A204.1 (cell line): Measurements from ENCODE around the gene PSTPIP1.

Experiments
- FAIRE-seq: peaks from 2 replicates; lab custom pipeline; 2012; peaks lifted over from hg19 to GRCh38; lab: Jason Lieb, UNC

Gene PSTPIP1

DNA sequence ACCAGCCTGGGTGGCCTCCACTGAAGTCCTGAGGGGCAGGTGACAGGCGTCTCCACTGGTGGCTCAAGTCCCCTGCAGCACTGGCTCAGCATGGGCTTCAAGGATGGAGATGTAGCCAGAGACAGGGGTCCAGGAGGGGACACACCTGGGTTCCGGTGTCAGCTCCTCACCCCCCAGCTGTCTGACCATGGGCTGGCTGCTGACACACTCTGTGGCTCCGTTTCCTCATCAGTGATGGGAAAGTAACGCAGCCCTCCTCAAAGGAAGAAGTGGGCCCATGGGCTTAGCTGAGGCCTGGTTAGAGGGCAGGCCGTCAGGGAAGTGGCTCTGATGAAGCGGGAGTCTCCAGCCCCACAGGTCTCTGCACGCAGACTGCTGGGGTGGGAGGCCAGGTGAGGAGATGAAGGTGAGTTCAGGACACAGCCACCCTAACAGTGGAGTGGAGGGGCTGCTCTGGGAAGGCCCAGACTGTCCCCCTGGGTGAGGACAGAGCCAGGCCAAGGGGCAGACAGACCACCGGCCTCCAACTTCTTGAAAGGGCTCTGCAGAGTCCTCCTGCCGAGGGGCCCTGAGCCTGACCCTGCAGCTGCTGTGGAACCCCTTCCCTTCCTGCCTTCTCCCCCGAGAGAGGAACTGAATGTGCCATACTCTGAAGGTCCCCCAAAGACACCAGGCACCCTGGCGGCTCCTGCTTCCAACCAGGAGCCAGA lies 24.0 kb downstream of the PSTPIP1 start:
- no peak for FAIRE-seq

DNA sequence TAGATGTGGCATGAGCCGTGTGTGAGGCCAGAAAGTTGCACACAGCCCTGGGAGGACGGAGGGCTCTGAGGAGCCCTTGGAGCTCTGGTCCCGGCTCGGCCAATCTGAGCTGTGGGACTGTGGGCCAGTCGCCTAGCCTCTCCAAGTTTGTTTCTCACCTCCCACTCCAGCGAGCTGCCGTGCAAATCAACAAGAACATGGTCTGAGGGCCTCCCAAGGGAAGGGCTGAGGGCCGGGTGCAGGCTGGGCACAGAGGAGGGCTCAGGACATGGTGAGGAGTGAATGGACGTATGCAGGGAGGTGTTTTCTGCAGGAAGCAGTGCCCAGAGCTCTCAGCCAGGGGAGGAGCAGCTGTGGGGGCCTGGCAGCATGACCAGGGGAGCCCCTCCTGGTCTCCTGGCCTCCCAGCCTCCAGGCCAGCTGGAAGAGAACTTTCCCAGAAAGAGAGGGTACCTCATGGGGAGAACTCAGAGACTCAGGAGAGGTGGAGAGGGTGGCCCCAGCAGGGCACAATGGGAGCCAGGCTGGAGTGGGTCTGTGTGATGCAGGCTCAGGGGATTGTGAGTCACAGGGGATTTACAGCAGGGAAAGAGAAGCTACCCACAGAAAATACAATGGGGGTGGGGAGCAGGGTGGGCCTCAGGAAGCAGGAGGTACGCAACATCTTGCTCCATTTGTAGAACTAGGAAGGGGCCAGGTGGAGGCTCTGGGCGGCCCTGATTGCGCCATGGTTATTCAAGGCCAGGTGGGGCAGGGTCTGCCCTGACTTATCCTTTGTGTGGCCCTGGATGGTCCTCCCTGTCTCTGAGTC lies 24.8 kb downstream of the PSTPIP1 start:
- no peak for FAIRE-seq

DNA sequence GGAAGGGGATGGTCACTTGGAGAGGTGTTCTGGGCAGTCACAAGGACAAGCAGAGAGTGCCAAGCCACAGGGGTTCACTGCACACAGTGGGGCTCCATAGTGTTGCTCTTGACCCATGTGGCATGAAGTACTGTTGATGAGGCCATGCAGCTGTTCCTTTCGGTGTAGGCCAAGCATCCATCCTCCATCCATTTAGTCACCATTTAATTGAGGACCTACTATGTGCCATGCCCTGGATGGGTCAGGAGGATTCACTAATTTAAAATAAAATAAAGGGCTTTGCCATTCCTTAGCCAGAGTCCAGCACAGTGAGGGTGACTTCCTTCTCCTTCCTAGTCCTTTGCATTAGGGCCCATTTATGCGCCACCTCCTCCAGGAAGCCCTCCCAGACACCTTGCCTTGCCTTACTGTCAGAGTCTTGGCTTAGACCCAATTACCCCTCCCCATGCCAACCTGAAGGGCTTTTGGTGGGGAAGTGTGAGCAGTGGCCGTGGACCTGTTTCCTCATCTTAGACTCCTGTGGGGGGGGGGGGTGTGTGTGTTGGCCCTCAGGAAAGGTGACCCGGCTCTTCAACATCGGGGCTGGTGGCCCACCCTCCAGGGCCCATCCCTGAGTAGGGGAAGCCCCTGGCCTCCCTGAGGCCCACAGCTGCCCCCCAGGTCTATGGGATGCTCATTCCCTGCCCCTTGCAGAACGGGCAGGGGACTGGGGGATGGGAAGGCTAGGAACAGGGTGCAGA lies 25.6 kb downstream of the PSTPIP1 start:
- FAIRE-seq: no peak

- FAIRE-seq: no peak
Measured at GRCh38 chr15:77021088-77021481, 26.2 kb downstream of the PSTPIP1 start.

DNA sequence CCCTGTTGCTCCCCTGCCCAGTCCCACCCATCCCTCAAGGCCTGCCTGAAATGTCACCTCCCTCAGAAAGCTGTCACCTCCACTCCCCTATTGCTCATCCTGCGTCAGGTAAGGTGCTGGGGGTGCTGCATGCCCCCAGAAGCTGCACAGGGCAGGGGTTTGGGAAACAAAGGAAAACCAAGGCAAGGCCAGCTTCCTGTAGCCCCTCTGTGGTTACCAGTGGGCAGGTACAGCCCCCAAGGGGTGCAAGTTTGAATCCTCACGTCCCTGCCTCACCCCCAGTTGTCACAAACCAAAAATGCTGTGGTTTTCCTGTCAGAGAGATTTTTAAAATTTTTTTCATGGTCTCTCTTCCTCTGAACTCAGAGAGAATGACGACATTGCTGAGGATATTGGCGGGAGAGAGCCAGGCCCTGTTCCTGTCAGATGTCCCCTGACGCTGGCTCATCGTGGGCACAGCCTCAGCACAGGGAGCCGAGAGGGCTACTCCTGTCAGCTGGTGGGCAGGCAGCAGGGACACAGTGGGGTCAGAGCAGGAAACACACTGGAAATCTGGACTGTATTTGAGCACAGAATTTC lies 27.0 kb downstream of the PSTPIP1 start:
- FAIRE-seq: no peak

DNA sequence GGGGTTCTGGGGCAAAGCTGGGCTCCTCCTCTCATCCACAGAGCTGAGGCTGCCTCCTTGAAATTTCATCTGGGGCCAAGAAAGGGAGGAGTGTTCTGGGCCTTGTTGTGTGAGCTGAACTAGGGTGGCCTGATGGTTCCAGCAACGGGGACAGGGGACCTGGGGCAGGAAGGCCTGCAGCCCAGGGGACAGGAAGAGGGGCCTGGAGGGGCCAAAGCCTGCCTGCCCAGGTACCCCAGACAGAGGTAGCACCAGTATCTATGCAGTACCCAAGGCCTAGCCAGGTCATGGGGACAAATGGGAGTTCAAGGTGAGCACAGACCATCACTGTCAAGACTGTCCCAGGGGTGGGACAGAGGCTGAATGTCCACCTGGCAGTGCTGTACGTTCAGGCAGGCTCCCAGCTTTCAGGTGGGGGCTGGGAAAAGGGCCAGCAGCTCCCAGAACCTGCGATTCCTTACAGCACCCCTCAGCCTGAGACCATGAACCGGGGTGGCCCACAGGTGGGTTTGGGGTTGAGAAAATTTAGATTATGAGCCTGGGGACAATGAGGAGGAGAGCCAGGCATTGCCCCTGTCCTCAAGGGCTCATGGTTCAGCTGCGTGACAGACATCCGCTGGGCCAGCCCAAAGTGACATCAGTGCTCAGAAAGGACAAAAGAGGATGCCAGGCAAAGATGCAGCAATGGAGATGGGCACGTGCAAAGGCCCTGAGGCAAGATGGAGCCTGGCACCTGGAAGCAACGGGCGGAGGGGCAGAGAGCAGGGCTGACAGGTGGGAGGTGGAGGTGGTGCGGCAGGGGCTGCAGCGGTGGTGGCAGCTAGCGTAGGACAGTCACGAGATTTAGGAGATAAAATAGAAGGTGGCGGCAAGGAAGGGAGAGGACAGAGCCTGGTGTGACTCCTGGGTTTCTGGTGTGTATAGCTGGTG lies 28.0 kb downstream of the PSTPIP1 start:
- FAIRE-seq: no peak

- FAIRE-seq: no peak
Measured at GRCh38 chr15:77023576-77024272, 28.8 kb downstream of the PSTPIP1 start.

DNA sequence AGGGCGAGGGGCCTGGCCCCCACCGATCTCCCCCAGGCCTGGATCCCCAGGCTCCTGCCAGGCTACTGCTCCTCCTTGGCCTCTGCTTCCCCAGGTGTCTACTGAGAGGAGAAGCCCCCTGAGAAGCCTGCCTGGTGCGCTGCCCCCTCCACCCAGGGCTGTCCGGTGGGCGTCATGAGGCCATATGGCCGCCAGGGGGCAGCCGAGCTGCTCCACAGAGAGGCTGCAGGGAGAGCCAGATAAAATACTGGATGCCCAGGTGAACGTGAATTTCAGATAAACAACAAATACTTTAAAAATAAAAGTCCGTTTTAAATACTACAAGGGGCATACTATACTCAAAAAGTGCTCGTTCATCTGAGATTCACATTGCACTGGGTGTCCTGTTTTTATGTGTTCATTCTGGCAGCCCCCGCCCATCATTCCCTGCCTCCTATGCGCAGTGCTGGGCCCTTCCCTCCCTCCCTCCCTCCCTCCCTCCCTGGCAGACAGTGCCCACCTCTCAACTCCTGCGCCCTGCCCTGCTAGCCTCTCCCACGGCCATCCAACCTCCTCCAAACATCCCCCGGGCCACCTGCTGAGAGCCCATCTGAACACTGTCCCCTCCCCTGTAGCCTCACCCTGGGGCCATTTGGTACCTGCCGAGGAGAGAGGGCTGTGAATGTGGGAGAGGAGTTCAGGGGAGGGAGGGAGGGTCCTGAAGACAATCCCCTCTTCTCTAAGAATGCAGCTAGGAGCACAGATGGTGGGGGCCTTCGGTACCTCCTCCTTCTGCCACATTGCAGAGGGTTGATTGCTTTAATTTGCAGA lies 29.6 kb downstream of the PSTPIP1 start:
- FAIRE-seq: no peak

DNA sequence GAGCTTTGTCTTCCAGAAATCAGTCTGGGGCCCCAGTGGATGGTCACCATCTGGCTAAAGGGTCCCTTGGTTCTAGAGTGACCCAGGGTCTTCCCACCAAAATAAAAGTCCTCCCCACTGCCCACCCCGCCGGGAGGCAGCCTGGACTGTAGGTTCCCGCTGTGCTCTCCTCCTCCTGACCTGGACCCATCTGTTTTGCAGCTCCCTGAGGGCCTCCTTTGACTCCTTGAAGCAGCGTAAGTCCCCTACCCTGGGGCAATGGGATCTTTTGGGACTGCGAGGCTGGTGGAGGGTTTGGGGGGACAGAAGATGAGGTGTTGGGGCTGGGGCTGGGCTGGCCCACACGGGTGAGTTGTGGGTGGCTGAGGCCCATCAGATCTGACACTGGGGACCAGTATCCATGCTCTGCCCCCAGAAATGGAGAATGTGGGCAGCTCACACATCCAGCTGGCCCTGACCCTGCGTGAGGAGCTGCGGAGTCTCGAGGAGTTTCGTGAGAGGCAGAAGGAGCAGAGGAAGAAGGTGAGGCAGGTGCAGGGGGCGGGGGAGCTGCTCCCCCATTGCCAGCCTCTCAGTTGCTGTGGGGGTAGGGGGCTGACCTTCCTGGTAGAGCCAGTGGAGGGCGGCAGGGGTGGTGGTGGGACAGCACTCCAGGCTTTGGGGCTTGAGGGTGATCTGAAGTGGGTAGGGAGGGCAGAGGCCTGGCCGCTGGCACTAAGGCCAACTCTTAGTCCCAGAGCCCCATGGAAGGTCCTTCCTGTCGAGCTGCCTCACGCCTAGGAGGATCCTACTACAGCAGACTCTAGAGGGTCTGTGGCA lies 30.4 kb downstream of the PSTPIP1 start:
- no peak for FAIRE-seq

GRCh38 chr15:77025941-77026411 lies 31.1 kb downstream of the PSTPIP1 start:
- no peak for FAIRE-seq

DNA sequence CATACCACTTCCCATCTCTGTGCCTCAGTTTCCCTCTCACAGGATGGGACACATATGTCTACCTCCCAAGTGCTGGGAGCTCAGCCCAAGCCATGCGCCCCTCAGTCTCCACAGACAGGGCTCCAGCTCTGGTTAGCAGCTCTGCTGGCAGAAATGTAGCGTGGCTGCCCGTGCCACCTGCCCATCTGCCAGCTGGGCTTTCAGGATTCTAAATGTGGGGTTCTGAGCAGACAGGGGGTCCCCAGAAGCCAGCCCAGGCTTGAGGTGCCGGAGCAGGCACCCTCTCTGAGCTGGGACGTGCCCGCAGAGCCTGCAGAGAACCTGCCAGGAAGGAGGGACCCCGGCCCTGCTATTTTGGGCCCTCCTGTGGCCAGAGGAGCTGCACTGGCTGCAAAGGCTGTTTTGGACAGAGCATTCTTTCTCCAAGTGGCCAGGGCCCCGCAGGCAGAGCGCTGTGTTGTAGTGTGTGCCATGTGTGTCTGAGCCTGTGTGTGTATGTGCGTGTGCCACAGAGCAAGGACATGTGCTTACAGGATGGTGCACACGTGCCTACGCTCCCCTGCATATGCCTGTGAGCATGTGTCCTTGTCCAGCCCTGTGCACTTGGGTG lies 31.7 kb downstream of the PSTPIP1 start:
- no peak for FAIRE-seq

GRCh38 chr15:77027111-77027696 lies 32.3 kb downstream of the PSTPIP1 start:
- no peak for FAIRE-seq

- FAIRE-seq: no peak
Measured at GRCh38 chr15:77027697-77028450, 32.9 kb downstream of the PSTPIP1 start.

DNA sequence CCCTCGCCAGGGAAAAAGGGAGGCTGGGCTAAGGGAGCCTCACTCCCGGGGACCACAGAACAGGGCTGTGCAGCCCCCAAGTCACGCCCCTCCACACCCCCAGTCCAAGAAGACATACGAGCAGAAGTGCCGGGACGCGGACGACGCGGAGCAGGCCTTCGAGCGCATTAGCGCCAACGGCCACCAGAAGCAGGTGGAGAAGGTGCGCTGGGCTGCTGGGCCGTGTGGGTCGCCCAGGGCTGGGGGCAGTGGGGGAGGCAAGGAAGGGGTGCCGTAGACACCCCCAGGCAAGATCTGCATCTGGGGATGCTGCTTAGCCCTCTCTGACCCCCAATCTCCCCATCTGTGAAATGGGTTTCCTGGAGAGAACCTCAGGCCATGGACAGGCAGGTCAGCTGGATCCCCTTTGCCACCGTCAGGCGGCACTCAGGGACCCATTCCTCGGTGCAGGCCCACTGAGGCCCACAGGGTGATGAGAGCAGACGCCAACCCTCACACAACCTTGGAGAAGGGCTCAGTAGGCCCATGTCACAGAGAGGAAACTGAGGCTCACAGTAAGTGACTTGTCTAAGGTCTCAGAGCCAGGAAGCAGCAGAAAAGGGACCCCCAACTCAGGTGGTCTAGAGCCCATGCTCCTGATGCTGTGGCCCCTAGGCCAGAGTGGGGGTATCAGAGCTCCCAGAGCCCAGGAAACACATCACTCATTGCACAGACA lies 33.7 kb downstream of the PSTPIP1 start:
- FAIRE-seq: no peak

DNA sequence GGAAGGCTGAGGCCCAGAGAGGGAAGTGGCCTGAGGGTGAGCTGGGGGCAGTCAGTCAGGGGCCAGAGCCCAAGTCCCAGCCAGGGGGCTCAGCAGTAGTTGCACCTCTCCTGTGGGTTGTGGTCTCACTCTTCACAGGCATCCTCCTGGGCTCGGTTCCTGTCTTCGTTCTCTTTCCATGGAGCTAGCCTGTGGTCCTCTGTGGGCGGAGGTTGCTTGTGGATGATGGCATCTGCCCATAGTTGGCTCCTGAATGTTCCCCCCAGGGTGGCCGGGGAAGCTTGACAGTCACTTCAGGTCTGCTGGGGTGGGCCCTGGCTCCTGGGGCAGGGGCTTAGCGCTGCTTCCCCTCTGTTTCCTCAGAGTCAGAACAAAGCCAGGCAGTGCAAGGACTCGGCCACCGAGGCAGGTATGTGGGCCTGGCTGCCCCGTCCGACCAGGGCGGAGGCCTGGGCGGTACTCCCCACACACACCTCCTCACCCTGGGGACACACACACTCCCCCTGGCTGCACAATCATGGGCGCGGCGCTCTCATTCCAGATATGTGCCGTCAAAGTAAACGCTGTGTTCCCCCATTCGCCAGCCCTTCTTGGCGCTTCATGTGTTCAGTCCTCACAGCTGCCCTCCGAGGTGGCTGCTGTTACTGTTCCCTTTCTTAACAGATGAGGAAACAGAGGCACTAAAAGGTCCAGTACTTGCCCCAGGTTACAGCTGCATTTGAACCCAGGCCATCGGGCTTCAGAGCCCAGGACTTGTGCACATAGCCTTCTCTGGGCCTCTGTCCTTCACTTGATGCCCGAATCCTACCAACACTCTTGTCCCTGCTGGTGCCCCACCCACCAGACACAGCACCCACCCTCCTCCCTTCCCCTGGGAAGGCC lies 34.5 kb downstream of the PSTPIP1 start:
- FAIRE-seq: no peak
